NOMO-1 (cell line): Measurements from ENCODE around the gene MACROD2.

Experiments
- DNase-seq, 2 experiments: peaks; one replicate each; lab custom pipeline; 2025; ENCODE audit not compliant: unreplicated experiment in 2 of 2; lab: John Stamatoyannopoulos, UW

The MACROD2 gene

GRCh38 chr20:14879839-14880238, 884.5 kb downstream of the MACROD2 start:
- DNase-seq: no peak

GRCh38 chr20:14881518-14881917, 886.2 kb downstream of the MACROD2 start:
- DNase-seq: no peak

- DNase-seq: peak; percentile 53 to 94
These were observed 886.8 kb downstream of the MACROD2 start for GRCh38 chr20:14882157-14882556.

GRCh38 chr20:14882846-14883245, 887.5 kb downstream of the MACROD2 start:
- no peak for DNase-seq

GRCh38 chr20:14883324-14883723, 888.0 kb downstream of the MACROD2 start:
- no peak for DNase-seq

- DNase-seq: no peak
These were observed 890.3 kb downstream of the MACROD2 start for GRCh38 chr20:14885661-14886060.

GRCh38 chr20:14888134-14888533, 892.8 kb downstream of the MACROD2 start:
- no peak for DNase-seq

GRCh38 chr20:14889496-14890255, 894.4 kb downstream of the MACROD2 start:
- DNase-seq: no peak

GRCh38 chr20:14890713-14891112, 895.4 kb downstream of the MACROD2 start:
- DNase-seq: no peak

GRCh38 chr20:14892782-14893181, 897.5 kb downstream of the MACROD2 start:
- no peak for DNase-seq

GRCh38 chr20:14896569-14896968, 901.3 kb downstream of the MACROD2 start:
- no peak for DNase-seq

GRCh38 chr20:14897608-14898007, 902.3 kb downstream of the MACROD2 start:
- no peak for DNase-seq

GRCh38 chr20:14902432-14903089, 907.2 kb downstream of the MACROD2 start:
- DNase-seq: peak; percentile 92 to 95

GRCh38 chr20:14906908-14907434, 911.7 kb downstream of the MACROD2 start:
- no peak for DNase-seq

- no peak for DNase-seq
These were observed 914.8 kb downstream of the MACROD2 start for GRCh38 chr20:14910126-14910525.

- DNase-seq: no peak
These were observed 918.7 kb downstream of the MACROD2 start for GRCh38 chr20:14913896-14914620.

GRCh38 chr20:14914633-14915032, 919.3 kb downstream of the MACROD2 start:
- DNase-seq: no peak

GRCh38 chr20:14915356-14915755, 920.0 kb downstream of the MACROD2 start:
- DNase-seq: peak in 1 of 2 experiments; percentile 17

GRCh38 chr20:14916360-14916920, 921.1 kb downstream of the MACROD2 start:
- DNase-seq: no peak

GRCh38 chr20:14918281-14918680, 923.0 kb downstream of the MACROD2 start:
- no peak for DNase-seq

GRCh38 chr20:14918976-14919375, 923.7 kb downstream of the MACROD2 start:
- DNase-seq: no peak
